ENCODE results near the gene WDR62.

WDR62 gene

DNA sequence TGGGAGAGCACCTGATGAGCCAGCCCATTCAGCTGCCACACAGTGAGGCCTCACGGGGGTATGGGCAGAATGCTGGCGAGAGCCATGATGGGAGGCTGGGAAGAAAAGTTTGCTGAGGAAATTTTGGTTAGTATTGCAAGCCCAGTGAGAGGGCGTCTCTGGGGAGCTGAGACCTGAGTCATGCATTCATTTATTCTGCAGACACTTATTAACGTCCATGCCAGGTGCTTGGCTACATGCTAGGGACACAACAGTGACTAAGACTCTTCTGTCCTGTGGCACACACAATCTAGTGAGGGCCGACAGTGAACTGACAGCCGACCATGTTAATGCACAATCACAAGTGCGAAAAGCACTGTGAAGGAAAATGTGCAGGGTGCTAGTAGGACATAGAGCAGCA, 27.2 kb downstream of the WDR62 start:
- no peak for DNase-seq

DNA sequence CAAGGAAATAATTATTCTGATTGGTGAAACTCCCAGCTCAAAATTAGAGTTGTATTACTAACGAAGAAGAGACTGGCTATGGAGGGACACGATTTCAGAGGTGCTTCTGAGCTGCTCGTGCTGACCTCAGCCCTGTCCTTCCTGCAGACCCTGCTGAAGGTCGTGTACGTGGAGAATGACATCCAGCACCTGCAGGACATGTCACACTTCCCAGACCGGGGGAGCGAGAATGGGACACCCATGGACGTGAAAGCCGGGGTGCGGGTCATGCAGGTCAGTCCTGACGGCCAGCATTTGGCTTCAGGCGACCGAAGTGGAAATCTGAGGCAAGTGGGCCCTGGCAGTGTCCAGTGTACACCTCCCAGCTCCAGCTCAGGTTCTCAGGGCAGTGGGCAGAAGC, 28.2 kb downstream of the WDR62 start:
- DNase-seq = no peak

DNA sequence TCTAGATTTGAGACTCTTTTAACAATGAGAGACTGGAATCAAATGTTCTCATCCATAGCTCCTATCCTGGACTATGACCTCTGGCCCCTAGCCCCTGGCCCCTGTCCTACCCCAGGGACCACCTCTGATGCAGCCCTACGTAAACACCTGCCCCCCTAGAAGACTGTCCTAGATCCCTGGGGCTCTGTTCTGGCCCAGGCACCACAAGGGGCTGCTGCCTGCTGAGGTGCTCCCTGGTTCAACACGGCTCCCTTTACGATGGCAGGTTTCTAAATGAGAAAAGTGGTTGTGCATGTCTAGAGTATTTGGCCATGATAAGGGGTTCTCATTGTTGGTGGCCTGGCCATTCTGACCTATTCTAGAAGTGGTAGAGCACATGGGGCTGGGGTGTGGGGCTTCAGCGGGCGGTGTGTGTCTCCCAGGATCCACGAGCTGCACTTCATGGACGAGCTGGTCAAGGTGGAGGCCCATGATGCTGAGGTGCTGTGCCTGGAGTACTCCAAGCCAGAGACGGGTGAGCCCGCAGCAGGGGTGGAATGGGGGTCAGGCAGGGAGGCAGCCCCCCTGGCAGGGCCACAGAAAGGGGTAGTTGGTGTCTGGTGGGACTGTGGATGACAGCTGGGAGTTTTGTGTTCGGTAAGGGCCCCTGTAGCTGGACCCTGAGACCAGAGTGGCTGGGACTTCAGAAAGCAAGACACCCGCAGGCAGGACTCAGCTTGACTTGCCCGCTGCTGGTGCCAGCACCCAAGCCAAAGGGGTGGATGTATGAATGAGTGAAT, 29.7 kb downstream of the WDR62 start:
- DNase-seq = no peak

DNA sequence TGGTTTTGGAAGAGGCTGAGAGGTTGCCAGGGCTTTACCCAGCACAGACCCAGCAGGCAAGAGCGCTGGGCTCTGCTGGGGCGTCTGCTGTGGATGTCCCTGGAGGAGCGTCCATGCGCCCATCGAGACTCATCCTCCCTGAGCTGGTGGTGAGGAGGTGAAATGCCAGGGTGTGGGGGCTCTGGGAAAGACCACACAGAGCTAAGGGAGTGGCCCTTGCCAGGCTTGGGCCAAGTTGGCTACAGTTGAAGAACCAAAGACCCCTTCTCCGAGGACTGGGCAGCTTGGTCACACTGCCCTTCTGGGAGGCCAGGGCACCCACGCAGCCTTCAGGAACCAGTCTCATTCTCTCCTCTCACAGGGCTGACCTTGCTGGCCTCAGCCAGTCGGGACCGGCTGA, 31.6 kb downstream of the WDR62 start:
- no peak for DNase-seq

DNA sequence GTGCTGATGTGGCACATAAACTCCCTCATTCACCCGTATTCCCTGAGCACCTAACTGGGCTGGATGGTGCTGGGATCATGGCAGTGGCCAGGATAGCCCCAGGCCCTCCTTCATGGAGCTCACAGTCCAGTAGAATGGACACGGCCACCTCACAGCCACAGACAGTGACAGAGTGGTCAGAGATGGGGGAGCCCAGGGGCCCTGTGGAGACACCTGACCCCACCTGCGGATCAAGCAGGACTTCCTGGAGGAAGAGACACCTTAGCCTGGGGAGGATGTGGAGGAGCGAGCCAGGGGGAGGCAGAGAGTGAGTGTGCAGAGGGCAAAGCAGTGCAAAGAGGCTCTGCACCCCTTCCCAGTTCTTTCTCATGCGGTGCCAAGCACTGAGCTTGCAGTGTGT, 35.1 kb downstream of the WDR62 start:
- no peak for DNase-seq

DNA sequence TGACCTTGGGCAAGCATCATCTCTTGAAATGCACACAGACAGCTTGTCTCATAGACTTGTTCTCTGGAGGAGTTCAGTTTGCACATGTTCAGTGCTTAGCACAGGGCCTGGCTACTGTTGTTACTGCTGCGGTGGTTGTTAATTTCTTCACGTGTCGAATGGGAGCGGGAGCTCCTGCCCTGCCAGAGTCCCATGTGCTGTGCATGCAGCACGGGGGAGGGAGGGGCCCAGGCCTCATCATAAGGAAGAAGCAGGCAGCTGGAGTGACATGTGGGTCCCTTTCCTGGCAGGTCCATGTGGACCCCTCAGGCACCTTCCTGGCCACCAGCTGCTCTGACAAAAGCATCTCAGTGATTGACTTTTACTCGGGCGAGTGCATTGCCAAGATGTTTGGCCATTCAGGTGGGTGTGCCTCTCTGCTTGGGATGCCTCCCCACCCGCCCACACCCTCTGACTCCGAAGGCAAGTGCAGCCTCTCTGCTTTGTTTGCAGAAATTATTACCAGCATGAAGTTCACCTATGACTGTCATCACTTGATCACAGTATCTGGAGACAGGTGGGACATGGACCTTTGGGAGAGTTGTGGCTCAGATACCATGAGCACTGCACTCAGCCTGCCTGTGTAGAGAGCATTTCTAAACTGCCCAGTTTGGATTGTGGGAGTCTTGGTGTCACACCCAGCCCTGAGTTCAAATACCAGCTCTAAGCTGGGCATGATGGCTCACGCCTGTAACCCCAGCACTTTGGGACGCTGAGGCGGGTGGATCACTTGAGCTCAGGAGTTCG, 36.4 kb downstream of the WDR62 start:
- DNase-seq = no peak

DNA sequence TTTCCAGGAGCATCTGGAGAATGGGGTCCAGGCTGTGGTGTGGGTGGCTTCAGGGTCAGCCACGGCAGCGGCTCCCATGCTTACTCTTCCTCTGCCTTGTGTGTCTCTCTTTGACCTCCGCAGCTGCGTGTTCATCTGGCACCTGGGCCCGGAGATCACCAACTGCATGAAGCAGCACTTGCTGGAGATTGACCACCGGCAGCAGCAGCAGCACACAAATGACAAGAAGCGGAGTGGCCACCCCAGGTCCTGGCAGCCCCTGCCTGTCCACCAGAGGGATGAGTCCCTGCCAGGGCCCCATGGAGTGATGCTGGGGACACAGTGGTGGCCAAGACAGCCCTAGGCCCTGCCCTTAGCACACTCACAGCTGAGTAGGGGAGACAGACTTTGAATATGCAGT, 37.9 kb downstream of the WDR62 start:
- no peak for DNase-seq

DNA sequence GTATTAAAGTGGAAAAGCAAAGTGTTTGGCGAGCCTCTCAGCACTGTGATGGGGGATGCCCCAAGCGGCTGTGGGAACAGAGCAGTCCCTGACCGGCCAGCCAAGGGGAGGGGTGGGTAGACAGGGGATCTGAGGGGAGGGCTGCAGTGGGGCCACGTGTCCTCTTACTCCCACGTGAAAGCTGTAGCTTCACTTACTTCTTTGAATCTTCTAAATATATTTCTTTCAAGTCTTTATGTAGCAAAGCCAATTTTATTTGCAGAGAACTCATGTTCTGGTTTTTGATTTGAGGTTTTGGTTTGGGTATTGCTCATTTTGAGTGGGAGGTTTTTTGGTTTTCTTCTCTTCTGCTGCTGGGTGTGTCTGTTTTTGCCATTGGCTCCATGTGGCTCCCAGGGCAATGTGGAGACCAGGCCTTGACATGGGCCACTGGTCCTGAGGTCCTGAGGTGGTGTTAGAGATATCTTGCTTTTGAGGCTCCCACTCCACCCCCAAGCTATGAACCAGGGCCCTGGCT, 38.5 kb downstream of the WDR62 start:
- DNase-seq = no peak

DNA sequence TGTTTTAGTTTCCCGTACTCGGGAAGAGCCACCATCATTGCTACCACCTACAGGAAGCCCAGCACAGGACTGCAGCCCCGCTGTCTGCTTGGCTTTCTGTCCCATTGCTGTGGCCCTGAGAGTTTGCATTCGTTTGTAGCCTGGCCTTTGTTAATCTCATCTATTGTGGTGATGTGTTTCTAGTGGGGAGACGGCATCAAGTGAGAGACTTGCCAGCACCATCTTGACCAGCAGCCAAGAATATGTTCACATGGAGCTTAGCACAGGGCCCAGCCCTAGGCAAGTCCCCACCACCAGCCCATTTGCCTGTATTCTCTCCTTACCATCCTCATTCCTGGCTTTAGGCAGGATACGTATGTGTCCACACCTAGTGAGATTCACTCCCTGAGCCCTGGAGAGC, 39.0 kb downstream of the WDR62 start:
- no peak for DNase-seq

DNA sequence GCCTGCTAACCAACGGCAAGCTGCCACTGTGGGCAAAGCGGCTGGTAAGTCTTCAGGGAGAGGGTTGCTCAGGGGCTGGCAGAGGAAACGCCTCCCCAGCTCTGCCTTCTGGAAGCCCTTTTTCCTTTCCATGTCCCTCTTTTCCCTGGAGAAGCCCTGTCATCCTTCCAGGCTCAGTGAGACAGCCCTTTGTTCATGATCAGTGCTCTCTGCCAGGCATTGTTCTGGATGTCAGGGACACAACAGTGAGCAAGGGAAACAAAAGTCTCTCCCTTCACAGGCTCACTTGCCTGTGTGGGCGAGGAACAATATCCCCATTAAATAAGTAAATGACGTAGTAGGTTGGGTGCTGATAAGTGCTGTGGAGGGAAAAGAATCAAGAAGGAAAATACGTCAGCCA, 42.3 kb downstream of the WDR62 start:
- no peak for DNase-seq

DNA sequence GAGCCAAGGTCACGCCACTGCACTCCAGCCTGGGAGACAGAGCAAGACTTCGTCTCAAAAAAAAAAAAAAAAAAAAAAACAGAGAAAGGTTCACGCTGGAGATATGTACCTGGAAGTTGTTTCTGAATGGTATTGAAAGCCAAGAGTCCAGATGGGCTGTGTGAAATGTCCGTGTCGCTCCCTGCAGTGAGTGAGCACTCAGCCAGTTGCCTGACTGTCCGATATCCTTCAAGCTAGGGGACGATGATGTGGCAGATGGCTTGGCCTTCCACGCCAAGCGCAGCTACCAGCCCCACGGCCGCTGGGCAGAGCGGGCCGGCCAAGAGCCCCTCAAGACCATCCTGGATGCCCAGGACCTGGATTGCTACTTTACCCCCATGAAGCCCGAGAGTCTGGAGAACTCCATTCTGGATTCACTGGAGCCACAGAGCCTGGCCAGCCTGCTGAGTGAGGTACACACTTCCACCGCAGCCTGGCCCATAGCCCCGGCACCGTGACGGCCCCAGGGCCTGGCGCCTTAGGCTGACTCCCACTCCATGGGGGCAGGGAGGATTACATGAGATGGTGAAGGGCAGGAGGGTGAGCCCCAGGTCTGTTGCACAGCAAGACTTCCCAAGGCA, 44.6 kb downstream of the WDR62 start:
- no peak for DNase-seq

DNA sequence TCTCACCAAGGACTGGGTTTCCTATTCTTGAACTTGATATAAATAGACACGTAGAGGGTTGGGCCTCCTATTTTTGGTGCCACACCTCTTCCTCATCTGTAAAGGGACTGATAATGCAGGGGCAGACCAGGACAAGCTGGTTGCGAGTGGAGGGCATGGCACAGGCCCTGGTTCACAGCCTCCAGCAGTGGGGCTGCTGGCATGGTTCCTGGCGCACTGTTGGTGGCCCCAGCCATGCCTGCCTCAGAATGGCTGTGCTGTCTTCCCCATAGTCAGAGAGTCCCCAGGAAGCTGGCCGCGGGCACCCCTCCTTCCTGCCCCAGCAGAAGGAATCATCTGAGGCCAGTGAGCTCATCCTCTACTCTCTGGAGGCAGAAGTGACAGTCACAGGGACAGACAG, 45.8 kb downstream of the WDR62 start:
- DNase-seq = no peak

DNA sequence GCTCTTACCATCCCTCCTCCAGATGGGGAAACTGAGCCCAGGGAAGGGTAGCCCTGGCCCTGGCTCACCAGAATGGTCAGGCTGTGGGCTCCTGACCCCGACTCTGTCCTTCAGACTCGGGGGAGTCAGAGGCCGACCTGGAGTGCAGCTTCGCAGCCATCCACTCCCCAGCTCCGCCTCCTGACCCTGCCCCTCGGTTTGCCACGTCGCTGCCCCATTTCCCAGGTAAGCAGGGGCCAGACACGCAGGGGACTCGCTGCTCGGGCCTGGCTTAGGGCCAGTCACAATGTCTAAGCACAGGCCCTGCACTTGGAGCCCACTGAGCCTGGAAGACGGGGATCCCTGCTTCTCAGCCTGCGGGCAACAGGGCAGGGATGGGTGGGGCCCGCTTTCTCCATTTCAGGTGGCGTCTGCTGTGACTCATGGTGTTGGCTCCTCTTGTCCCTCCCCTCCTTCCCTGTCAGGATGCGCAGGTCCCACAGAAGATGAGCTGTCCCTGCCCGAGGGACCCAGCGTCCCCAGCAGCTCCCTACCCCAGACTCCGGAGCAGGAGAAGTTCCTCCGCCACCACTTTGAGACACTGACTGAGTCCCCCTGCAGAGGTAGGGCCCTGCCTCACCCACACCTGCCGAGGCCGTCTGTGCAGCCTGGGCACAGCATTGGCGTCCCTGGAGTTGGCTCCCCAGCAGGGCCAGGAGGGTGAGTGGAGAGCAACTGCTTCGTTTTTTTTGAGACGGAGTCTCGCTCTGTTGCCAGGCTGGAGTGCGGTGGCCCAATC, 47.0 kb downstream of the WDR62 start:
- no peak for DNase-seq

DNA sequence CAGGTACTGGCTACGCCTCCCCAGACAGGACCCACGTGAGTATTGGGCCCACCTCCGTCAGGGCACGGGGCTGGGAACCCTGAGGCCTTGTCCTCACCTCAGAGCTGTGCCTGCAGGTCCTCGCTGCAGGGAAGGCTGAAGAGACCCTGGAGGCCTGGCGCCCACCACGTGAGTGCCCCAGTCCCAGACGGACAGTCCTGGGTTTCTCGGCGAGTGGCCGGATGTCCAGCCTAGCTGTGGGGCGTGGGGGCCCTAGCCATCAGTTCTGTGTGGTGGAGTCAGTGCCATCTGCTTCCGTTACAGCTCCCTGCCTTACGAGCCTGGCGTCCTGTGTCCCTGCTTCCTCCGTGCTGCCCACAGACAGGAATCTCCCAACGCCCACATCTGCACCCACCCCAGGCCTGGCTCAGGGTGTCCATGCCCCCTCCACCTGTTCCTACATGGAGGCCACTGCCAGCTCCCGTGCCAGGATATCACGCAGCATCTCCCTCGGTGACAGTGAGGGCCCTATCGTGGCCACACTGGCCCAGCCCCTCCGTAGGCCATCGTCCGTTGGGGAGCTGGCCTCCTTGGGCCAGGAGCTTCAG, 48.4 kb downstream of the WDR62 start:
- no peak for DNase-seq

DNA sequence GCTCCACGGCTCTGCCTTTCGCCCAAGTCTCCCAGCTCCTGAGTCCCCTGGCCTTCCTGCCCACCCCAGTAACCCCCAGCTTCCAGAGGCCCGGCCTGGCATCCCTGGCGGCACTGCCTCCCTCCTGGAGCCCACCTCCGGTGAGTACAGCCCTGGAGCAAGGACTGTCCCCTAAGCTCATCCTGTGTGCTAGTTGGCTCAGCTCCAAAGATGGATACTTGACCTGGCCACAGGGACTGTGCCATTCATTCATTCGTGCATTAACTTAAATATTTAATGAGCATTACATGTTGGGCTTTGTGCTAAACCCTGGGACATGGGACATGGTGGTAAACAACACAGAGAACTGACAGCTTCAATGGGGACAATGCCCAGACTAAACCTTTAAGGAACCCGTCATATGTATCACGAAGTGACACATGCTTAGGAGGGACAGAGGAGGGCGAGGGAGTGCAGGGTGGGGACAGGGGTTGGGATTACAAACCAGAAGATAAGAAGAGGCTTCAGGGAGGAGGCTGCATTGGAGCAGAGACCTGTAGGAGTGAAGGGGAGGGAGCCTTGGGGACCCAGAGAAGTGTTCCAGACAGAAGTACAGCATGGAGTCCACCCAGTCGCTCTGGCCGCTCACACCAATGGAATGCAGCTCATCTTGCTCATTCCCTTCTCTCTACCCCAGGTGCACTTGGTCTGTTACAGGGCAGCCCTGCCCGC, 49.3 kb downstream of the WDR62 start:
- DNase-seq = no peak

DNA sequence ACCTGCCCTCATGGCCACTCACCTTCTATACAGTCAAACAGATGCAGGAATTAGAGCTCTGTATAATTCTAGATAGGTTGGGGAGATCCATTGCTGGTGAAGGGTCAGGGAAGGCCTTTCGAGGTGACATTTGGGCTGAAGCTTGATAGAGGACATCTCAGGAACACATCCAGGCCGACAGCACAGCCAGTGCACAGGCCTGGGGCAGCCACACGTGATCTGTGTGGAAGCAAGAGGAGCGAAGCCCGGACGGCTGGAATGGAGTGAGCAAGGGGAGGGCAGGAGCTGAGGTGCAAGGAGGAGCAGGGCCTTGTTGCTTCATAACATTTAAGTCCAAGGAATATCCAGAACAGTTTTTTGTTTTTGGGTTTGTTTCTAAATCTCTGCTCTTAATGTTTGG, 51.7 kb downstream of the WDR62 start:
- DNase-seq = no peak

DNA sequence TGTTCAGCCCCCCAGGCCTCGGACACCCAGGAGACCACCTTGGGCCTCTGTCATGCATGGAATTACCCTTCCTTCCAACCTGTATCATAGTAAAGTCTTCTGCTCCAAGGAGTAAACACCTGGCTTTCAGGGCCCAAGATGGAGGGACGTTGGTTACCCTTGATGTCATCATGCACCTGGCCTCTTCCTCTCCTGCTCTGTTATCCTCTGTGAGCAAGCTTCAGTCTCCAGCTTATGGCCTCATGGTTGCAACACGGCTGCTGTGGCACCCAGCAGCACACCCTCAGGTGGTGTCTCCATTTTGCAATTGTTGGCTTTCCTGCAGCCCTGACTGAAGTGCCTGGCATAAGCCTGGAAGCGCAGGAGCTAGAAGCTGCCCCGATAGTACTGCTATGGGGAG, 52.3 kb downstream of the WDR62 start:
- DNase-seq = no peak

DNA sequence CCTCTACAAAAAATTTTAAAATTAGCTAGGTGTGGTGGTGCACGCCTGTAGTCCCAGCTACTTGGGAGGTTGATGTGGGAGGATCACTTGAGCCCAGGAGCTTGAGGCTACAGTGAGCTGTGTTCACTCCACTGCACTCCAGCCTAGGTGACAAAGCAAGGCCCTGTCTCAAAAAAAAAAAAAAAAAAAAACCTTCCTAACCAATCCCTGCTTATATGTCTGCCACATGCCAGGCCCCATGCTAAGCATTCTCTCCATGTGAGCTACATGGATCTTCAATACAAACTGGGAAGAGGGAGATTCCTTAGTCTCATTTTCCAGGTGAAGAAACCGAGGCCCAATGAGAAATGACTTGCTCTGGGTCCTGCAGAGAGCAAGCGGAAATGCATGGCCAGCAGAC, 54.0 kb downstream of the WDR62 start:
- no peak for DNase-seq

DNA sequence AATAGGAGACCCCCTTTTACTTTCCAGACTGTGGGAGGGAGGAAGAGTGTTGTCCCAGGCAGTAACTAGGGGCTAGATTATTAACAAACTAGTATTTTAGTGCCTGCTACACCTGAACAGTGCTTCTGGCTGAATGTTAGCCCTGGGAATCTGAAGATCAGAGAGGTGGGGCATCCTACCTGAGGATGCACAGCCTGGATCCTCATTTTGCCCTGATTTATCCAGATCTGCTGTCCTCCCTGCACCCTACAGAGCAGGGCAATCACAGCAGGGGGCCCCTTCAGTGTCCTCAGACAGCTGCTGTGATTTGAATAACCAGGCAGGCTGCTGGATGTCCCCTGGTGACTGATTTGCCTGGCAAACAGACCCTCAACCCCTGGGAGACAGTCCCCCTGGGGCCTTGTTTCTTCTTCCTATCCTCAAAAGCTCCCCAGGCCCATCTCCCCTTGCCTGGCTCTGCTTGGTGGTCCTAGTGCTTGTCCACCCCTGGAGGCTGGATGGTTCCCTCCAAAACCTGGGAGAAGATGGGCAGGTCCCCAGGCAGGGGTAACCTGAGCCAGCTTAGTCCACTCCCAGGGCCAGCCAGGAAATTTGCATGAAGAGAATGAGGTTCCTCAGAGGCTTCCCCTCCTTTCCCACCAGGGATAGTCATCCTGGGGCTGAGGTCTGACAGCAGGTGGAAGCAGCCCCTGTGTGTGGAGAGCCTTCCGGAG, 55.9 kb downstream of the WDR62 start, which contains the start of gene OVOL3:
TSS of gene OVOL3 (plus strand) at position 657 of the 713 bp plus-strand sequence. CDS start 60 bp downstream, outside the sequence.
- DNase-seq = no peak

DNA sequence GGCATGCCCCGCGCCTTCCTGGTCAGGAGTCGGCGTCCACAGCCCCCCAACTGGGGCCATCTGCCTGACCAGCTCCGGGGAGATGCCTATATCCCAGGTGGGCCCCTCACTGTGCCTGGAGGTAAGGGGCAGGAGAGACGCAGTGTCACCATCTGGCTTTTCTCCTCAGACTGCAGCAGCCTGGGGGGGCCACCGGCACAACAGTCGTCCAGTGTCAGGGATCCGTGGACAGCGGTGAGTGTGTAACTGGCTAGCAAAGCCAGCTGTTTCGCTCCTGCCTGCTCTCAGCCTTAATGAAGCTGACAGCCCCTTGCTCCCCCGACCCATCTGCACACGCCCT, 56.5 kb downstream of the WDR62 start:
- no peak for DNase-seq

DNA sequence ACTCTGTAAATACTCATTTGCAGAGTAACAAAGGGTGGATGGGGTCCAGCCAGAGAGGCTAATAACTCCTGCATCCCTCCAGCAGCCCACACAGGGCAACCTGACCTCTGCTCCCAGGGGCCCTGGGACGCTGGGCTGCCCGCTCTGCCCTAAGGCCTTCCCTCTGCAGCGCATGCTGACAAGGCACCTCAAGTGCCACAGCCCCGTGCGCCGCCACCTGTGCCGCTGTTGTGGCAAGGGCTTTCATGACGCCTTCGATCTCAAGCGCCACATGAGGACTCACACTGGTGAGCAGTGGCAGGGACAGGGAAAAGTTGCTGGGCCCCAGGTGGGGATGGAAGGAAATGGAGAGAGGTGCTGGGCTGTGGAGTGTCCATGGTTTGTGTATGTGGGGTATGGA, 58.0 kb downstream of the WDR62 start:
- no peak for DNase-seq
